ENCODE data around the gene CNTNAP5.

The CNTNAP5 gene

GRCh38 chr2:124832521-124832920, 807.4 kb downstream of the CNTNAP5 start:
- Histone ChIP-seq H4K20me1 (ENCODE audit: insufficient read depth, low read length) (no peaks in the 10 kb centered on the region), H3K9ac (ENCODE audit: low read length) (no peak overlapping the region), H3K4me2 (ENCODE audit: low read length) (no peak overlapping the region), H3K9me3 (ENCODE audit: insufficient read depth, low read length) (no peaks in the 10 kb centered on the region), H3K27me3 (ENCODE audit: low read depth, low read length) (no peaks in the 10 kb centered on the region), H3K36me3 (replicated peaks; ENCODE audit: low read depth, low read length) (no peaks in the 10 kb centered on the region), H3K27ac (ENCODE audit: low read length) (no peak overlapping the region), H2AFZ (ENCODE audit: low read depth, low read length) (no peak overlapping the region), H3K4me3 (ENCODE audit: low read length) (no peak overlapping the region), H3K4me1 (ENCODE audit: low read length) (no peaks in the 10 kb centered on the region), H3K79me2 (ENCODE audit: low read length) (no peaks in the 10 kb centered on the region)
- no peak for TF ChIP-seq EZH2phosphoT487 (IDR thresholded peaks at IDR 0.05; ENCODE audit: low read depth)

- no peaks in the 10 kb centered on the region for H3K9me3 ChIP-seq (ENCODE audit: insufficient read depth, low read length)
- H4K20me1 ChIP-seq (ENCODE audit: insufficient read depth, low read length): no peaks in the 10 kb centered on the region
- no peak overlapping the region for H3K9ac ChIP-seq (ENCODE audit: low read length)
- TF ChIP-seq CTCF (IDR thresholded peaks at IDR 0.05; ENCODE audit: low read depth, low read length): no peak
- TF ChIP-seq EZH2phosphoT487 (IDR thresholded peaks at IDR 0.05; ENCODE audit: low read depth): no peak
- no peak overlapping the region for H3K27ac ChIP-seq (ENCODE audit: low read length)
- H2AFZ ChIP-seq (ENCODE audit: low read depth, low read length): no peak overlapping the region
- no peaks in the 10 kb centered on the region for H3K4me1 ChIP-seq (ENCODE audit: low read length)
- H3K4me2 ChIP-seq (ENCODE audit: low read length): no peak overlapping the region
- H3K27me3 ChIP-seq (ENCODE audit: low read depth, low read length): no peaks in the 10 kb centered on the region
- no peaks in the 10 kb centered on the region for H3K36me3 ChIP-seq (replicated peaks; ENCODE audit: low read depth, low read length)
- no peak overlapping the region for H3K4me3 ChIP-seq (ENCODE audit: low read length)
- no peaks in the 10 kb centered on the region for H3K79me2 ChIP-seq (ENCODE audit: low read length)
These were observed 809.2 kb downstream of the CNTNAP5 start for GRCh38 chr2:124834331-124834730.

DNA sequence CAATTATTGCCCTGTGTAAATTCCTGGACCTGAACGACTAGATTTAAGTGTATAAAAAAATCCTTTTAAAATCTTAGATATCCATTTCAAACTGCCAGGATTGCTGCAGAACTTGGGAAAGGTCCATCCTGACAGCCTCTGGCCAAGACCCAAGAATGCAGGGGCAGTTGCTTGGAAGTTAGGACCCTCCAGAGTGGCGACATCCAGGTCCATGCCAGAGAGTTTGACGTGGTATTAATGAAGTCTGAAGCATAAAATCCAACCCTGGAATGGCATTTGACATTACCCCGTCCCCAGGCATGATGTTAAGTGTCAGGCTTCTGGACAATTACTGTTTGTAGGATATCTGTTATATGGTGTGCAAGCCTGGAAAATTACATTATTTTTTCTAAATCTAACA, 810.2 kb downstream of the CNTNAP5 start:
- Histone ChIP-seq H3K79me2 (ENCODE audit: low read length) (no peaks in the 10 kb centered on the region), H3K9ac (ENCODE audit: low read length) (no peak overlapping the region), H3K36me3 (replicated peaks; ENCODE audit: low read depth, low read length) (no peaks in the 10 kb centered on the region), H3K4me3 (ENCODE audit: low read length) (no peak overlapping the region), H3K27me3 (ENCODE audit: low read depth, low read length) (no peaks in the 10 kb centered on the region), H4K20me1 (ENCODE audit: insufficient read depth, low read length) (no peaks in the 10 kb centered on the region), H2AFZ (ENCODE audit: low read depth, low read length) (no peak overlapping the region), H3K4me1 (ENCODE audit: low read length) (no peaks in the 10 kb centered on the region), H3K9me3 (ENCODE audit: insufficient read depth, low read length) (no peaks in the 10 kb centered on the region), H3K27ac (ENCODE audit: low read length) (no peak overlapping the region), H3K4me2 (ENCODE audit: low read length) (no peak overlapping the region)
- TF ChIP-seq EZH2phosphoT487 (IDR thresholded peaks at IDR 0.05; ENCODE audit: low read depth) (no peak), CTCF (IDR thresholded peaks at IDR 0.05; ENCODE audit: low read depth, low read length) (no peak)

GRCh38 chr2:124836416-124836815, 811.3 kb downstream of the CNTNAP5 start:
- H3K27ac ChIP-seq (ENCODE audit: low read length): no peak overlapping the region
- no peak overlapping the region for H3K4me2 ChIP-seq (ENCODE audit: low read length)
- H4K20me1 ChIP-seq (ENCODE audit: insufficient read depth, low read length): no peaks in the 10 kb centered on the region
- H2AFZ ChIP-seq (ENCODE audit: low read depth, low read length): no peak overlapping the region
- TF ChIP-seq EZH2phosphoT487 (IDR thresholded peaks at IDR 0.05; ENCODE audit: low read depth) (no peak), CTCF (IDR thresholded peaks at IDR 0.05; ENCODE audit: low read depth, low read length) (no peak)
- no peaks in the 10 kb centered on the region for H3K79me2 ChIP-seq (ENCODE audit: low read length)
- no peaks in the 10 kb centered on the region for H3K36me3 ChIP-seq (replicated peaks; ENCODE audit: low read depth, low read length)
- no peak overlapping the region for H3K9ac ChIP-seq (ENCODE audit: low read length)
- no peak overlapping the region for H3K4me3 ChIP-seq (ENCODE audit: low read length)
- no peaks in the 10 kb centered on the region for H3K9me3 ChIP-seq (ENCODE audit: insufficient read depth, low read length)
- H3K4me1 ChIP-seq (ENCODE audit: low read length): no peaks in the 10 kb centered on the region
- no peaks in the 10 kb centered on the region for H3K27me3 ChIP-seq (ENCODE audit: low read depth, low read length)

DNA sequence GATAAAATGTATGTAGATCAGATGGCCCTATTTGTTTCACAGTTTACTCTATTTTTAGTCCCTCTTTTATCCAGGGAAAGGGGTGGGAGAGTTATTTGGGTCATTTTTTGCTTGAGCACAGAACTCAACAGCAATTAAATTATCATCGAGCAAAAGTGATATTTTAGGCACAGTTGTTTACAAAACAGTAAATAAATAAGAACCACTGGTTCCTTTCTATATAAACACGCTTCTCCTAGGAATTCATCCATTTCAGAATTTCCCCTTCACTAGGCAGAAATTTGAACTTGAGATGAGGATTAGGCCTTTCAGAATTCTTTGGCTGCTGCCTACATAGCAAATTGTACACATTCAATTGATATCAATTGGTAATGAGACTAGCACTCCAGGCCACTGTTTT, 812.4 kb downstream of the CNTNAP5 start:
- no peaks in the 10 kb centered on the region for H3K79me2 ChIP-seq (ENCODE audit: low read length)
- no peak overlapping the region for H3K27ac ChIP-seq (ENCODE audit: low read length)
- H3K9me3 ChIP-seq (ENCODE audit: insufficient read depth, low read length): no peaks in the 10 kb centered on the region
- no peak overlapping the region for H3K4me3 ChIP-seq (ENCODE audit: low read length)
- TF ChIP-seq CTCF (IDR thresholded peaks at IDR 0.05; ENCODE audit: low read depth, low read length) (no peak), EZH2phosphoT487 (IDR thresholded peaks at IDR 0.05; ENCODE audit: low read depth) (no peak)
- no peaks in the 10 kb centered on the region for H3K4me1 ChIP-seq (ENCODE audit: low read length)
- H3K9ac ChIP-seq (ENCODE audit: low read length): no peak overlapping the region
- H3K36me3 ChIP-seq (replicated peaks; ENCODE audit: low read depth, low read length): no peaks in the 10 kb centered on the region
- H4K20me1 ChIP-seq (ENCODE audit: insufficient read depth, low read length): no peaks in the 10 kb centered on the region
- H2AFZ ChIP-seq (ENCODE audit: low read depth, low read length): no peak overlapping the region
- H3K4me2 ChIP-seq (ENCODE audit: low read length): no peak overlapping the region
- no peaks in the 10 kb centered on the region for H3K27me3 ChIP-seq (ENCODE audit: low read depth, low read length)
